ENCODE results near the gene TRAM2.

TRAM2 gene

DNA sequence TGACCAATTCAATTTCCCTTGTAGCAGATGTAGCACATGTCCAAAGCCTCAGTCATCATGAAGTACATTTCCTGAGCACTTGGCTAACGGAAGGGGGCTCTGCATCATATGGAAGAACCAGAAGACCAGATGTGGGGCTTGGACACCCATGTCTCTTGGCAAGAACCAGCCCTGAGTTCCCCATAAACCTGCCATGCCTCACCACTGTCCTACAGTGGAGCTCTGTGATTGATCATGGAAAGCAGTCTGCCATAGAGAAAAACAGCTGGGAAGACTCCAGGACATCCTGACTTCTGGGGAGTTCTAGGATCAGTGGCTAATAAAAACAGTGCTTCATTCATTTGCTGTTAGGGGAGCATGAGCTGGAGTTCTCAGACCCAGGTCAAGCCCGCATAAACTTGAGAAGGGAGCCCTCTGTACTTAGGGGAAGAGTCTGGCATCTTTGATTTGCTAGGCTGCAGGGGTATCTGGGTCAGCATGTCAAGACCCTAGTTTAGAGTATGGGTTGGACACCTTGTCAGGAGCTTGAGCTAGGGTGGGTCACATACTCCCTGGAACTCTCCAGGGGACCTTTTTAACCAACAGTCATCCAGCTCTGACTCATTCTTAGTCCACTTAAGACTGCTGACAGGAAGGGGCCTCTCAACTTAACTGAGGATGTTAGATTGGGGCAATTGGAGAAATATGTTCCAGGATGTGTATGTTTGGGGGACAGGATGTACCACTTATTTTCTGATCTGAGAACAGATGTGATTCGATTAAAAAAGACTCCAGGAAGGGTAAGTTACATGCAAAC is 26.3 kb upstream of the TRAM2 start:
- H2AFZ ChIP-seq (ENCODE audit: low read depth, low read length): no peak overlapping the region

DNA sequence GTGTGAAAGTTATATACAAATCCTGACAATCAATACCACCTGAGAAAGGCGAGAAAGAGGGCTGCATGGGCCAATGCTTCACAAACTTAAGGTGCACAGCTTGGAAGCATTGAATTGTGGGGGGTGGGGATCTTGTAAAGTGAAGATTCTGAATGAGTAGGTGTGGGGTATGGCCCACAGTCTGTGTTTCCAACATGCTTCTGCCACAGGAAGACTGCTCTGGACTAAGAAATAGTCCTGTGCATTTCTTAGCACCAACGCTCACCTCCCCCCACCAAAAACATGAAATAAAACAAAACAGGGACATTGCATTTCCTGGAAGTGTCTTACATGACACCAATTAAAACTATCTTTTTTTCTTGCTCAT is 21.9 kb upstream of the TRAM2 start:
- TF ChIP-seq EZH2phosphoT487 (IDR thresholded peaks at IDR 0.05; ENCODE audit: low read depth): no peak
- TF ChIP-seq, protein P1, sequence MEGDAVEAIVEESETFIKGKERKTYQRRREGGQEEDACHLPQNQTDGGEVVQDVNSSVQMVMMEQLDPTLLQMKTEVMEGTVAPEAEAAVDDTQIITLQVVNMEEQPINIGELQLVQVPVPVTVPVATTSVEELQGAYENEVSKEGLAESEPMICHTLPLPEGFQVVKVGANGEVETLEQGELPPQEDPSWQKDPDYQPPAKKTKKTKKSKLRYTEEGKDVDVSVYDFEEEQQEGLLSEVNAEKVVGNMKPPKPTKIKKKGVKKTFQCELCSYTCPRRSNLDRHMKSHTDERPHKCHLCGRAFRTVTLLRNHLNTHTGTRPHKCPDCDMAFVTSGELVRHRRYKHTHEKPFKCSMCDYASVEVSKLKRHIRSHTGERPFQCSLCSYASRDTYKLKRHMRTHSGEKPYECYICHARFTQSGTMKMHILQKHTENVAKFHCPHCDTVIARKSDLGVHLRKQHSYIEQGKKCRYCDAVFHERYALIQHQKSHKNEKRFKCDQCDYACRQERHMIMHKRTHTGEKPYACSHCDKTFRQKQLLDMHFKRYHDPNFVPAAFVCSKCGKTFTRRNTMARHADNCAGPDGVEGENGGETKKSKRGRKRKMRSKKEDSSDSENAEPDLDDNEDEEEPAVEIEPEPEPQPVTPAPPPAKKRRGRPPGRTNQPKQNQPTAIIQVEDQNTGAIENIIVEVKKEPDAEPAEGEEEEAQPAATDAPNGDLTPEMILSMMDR (IDR thresholded peaks at IDR 0.05; ENCODE audit: low read depth, low read length): no peak
- no peaks in the 10 kb centered on the region for H3K27me3 ChIP-seq (ENCODE audit: low read depth, low read length)
- peak overlapping the region; percentile 57 for H3K4me3 ChIP-seq (ENCODE audit: low read length)
- no peaks in the 10 kb centered on the region for H3K9me3 ChIP-seq (ENCODE audit: insufficient read depth, low read length)
- H3K4me1 ChIP-seq (ENCODE audit: low read length): peaks cover 31% of the 10 kb centered on the region
- no peak overlapping the region for H3K27ac ChIP-seq (ENCODE audit: low read length)
- H2AFZ ChIP-seq (ENCODE audit: low read depth, low read length): peak overlapping the region; percentile 67
- H3K9ac ChIP-seq (ENCODE audit: low read length): 0 out of 2 replicates have a peak overlapping the region, but pooled peaks have one; percentile 25
- H3K4me2 ChIP-seq (ENCODE audit: low read length): peak overlapping the region; percentile 70
- no peaks in the 10 kb centered on the region for H3K79me2 ChIP-seq (ENCODE audit: low read length)
- H4K20me1 ChIP-seq (ENCODE audit: insufficient read depth, low read length): no peaks in the 10 kb centered on the region
- H3K36me3 ChIP-seq (replicated peaks; ENCODE audit: low read depth, low read length): no peaks in the 10 kb centered on the region

More for the DNA sequence above, 26.3 kb upstream of the TRAM2 start:
- Histone ChIP-seq H3K79me2 (ENCODE audit: low read length) (no peaks in the 10 kb centered on the region), H3K9me3 (ENCODE audit: insufficient read depth, low read length) (no peaks in the 10 kb centered on the region), H3K36me3 (replicated peaks; ENCODE audit: low read depth, low read length) (no peaks in the 10 kb centered on the region), H4K20me1 (ENCODE audit: insufficient read depth, low read length) (no peaks in the 10 kb centered on the region), H3K9ac (ENCODE audit: low read length) (no peak overlapping the region), H3K27ac (ENCODE audit: low read length) (no peak overlapping the region), H3K4me2 (ENCODE audit: low read length) (no peak overlapping the region), H3K4me1 (ENCODE audit: low read length) (peaks cover 11% of the 10 kb centered on the region), H3K27me3 (ENCODE audit: low read depth, low read length) (no peaks in the 10 kb centered on the region), H3K4me3 (ENCODE audit: low read length) (no peak overlapping the region)
- no peak for TF ChIP-seq EZH2phosphoT487 (IDR thresholded peaks at IDR 0.05; ENCODE audit: low read depth)
- TF ChIP-seq, protein P1 (IDR thresholded peaks at IDR 0.05; ENCODE audit: low read depth, low read length): no peak

DNA sequence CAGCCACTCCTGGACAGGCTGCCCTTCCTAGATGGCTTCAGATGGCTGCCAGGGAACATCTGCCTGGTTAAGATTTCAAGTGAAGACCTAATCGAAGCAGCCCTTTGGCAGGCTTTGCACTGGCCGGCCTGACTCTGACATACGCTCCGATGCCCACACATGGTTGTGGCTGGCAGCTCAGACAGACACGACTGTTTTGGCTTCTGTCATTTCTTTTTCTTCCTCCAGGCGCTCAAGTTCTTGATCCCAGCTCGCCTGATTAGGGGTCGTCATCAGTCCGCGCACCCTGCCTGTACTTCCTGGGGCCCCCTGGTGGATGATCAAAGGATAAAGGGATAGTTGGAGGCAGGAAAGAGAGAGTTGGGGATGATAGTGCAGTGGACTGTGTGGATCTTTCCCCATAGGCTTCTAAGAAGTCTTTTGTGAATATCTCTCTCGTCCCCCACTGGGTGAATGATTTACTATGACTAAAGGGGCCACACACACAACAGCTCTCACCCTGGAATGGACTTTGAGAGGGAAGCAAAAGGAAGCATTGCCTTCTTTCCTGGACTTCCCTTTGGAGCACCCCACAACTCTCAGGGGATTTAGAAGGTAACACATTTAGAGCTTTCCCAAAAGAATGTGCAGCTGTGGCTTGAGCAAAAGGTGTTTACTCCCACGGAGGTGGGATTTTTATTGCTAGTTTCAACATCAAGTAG is 21.4 kb upstream of the TRAM2 start:
- Histone ChIP-seq H3K4me3 (ENCODE audit: low read length) (peak overlapping the region; percentile 57), H3K9me3 (ENCODE audit: insufficient read depth, low read length) (no peaks in the 10 kb centered on the region), H3K4me2 (ENCODE audit: low read length) (peak overlapping the region; percentile 70), H3K9ac (ENCODE audit: low read length) (peak overlapping the region; percentile 25; the same call in 1 of the 2 replicates), H4K20me1 (ENCODE audit: insufficient read depth, low read length) (no peaks in the 10 kb centered on the region), H2AFZ (ENCODE audit: low read depth, low read length) (peak overlapping the region; percentile 67), H3K27me3 (ENCODE audit: low read depth, low read length) (no peaks in the 10 kb centered on the region), H3K79me2 (ENCODE audit: low read length) (no peaks in the 10 kb centered on the region), H3K4me1 (ENCODE audit: low read length) (peaks cover 28% of the 10 kb centered on the region), H3K36me3 (replicated peaks; ENCODE audit: low read depth, low read length) (no peaks in the 10 kb centered on the region), H3K27ac (ENCODE audit: low read length) (no peak overlapping the region)
- TF ChIP-seq, protein P1 (IDR thresholded peaks at IDR 0.05; ENCODE audit: low read depth, low read length): peak; percentile 74
- no peak for TF ChIP-seq EZH2phosphoT487 (IDR thresholded peaks at IDR 0.05; ENCODE audit: low read depth)

DNA sequence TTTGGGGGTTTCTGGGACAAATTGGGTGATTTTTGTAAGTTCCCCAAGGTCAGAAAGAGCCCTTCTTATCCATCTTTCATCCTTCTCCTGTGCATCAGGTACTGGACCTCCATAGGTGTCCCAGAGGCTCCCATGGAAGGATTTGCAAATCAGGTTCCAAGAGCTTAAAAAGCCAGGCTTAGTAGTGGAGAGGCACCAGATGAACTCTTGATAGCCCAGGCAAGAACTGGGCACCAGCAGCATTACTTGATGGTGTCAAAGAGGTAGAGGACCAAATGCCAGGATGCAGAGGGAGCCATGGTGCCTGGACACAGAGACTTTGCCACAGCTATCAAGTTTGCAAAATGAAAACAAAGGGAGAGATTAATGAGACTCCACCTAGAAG is 20.9 kb upstream of the TRAM2 start:
- Histone ChIP-seq H2AFZ (ENCODE audit: low read depth, low read length) (peak overlapping the region; percentile 67), H3K27ac (ENCODE audit: low read length) (no peak overlapping the region), H3K4me1 (ENCODE audit: low read length) (peaks cover 28% of the 10 kb centered on the region), H4K20me1 (ENCODE audit: insufficient read depth, low read length) (no peaks in the 10 kb centered on the region), H3K27me3 (ENCODE audit: low read depth, low read length) (no peaks in the 10 kb centered on the region), H3K4me2 (ENCODE audit: low read length) (peak overlapping the region; percentile 70), H3K9me3 (ENCODE audit: insufficient read depth, low read length) (no peaks in the 10 kb centered on the region), H3K36me3 (replicated peaks; ENCODE audit: low read depth, low read length) (no peaks in the 10 kb centered on the region), H3K79me2 (ENCODE audit: low read length) (no peaks in the 10 kb centered on the region), H3K9ac (ENCODE audit: low read length) (0 out of 2 replicates have a peak overlapping the region, but pooled peaks have one; percentile 1), H3K4me3 (ENCODE audit: low read length) (peak overlapping the region; percentile 57)
- no peak for TF ChIP-seq EZH2phosphoT487 (IDR thresholded peaks at IDR 0.05; ENCODE audit: low read depth)
- TF ChIP-seq, protein P1 (IDR thresholded peaks at IDR 0.05; ENCODE audit: low read depth, low read length): no peak

Data from OCI-LY3 (cell line).